GM20000 (cell line): ENCODE results near the gene FRMD5.
"Not testable (repeated sequence)": the region's sequence is repeated elsewhere in the genome, so short reads cannot be mapped to it uniquely, and the experiment has no call there.

ENCODE experiments used
- DNase-seq: peaks from one replicate; pipeline ENCODE4 v3.0.0; 2012; ENCODE audit warnings: low spot score
- TF ChIP-seq, protein P1 (sequence below): IDR thresholded peaks from 2 replicates; pipeline ENCODE4 v1.5.1; 2012; ENCODE audit warnings: mild to moderate bottlenecking, control low read depth; ENCODE audit errors: extremely low read depth, missing control alignments

The FRMD5 gene

DNA sequence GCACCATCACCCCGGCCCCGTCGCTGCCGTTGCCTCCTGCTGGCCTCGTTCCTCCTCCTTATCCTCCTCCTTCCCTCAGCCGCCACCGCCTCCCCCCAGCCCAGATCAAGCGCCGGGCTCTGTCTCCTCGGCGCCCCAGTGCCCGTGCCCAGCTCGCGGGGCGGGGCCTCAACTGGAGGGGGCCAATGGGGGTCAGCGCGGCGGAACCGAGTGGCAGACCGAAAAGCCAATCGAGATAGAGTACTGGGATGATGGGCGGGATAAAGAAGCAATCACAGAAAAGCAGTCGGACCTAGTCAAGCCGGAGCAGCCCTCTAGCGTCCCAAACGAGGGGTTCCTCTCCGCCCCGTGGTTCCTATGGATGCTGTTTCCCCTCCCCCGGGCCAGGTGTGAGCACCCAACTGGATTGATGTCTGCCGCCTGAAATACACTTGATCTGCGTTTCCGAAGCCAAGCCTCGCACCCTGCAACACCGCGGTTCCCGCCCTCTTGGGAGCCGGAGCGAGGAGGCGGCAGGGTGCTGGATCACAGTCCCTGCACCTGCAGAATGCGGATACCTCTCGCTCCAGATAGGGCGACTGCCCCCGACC, at the start of gene FRMD5:
FRMD5 (minus strand) TSS at position 121 of the 590 bp plus-strand sequence.
- TF ChIP-seq, protein P1, sequence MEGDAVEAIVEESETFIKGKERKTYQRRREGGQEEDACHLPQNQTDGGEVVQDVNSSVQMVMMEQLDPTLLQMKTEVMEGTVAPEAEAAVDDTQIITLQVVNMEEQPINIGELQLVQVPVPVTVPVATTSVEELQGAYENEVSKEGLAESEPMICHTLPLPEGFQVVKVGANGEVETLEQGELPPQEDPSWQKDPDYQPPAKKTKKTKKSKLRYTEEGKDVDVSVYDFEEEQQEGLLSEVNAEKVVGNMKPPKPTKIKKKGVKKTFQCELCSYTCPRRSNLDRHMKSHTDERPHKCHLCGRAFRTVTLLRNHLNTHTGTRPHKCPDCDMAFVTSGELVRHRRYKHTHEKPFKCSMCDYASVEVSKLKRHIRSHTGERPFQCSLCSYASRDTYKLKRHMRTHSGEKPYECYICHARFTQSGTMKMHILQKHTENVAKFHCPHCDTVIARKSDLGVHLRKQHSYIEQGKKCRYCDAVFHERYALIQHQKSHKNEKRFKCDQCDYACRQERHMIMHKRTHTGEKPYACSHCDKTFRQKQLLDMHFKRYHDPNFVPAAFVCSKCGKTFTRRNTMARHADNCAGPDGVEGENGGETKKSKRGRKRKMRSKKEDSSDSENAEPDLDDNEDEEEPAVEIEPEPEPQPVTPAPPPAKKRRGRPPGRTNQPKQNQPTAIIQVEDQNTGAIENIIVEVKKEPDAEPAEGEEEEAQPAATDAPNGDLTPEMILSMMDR = no peak
- peak; percentile 95 for DNase-seq

DNA sequence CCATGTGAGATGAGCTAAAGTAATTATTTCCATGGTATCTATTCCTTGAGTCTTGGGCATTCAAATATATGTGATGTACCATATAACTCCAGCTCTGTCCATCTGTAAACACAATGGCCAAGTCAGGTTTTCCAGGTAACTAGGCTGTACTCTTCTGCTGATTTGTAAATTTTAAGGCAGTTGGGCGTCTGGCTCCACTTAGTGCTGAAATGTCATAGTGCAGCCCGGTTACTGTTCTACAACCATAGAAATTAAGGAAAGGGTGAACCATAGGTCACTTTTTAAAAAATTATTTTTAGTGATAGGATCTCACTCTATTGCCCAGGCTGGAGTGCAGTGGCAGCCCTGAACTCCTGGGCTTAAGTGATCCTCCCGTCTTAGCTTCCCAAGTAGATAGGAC, 48.8 kb upstream of the FRMD5 start:
- TF ChIP-seq, protein P1 = no peak
- no peak for DNase-seq

DNA sequence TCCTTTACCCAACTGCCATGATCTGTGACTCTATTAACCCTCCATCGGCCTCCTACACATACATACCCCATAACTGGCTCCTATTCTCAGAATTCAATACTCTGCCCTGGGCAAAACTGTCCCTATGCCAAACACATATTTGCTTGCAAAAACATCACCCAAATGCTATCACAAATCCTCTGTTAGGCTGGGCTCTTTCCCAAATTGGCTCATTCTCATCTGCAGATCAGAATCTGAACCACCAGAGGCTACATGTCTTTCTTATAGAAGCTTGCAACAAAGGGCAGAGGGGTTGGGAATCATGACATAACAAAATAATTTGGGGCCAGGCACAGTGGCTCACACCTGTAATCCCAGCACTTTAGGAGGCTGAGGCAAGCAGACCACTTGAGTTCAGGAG, 48.1 kb upstream of the FRMD5 start:
- DNase-seq = no peak
- TF ChIP-seq, protein P1 = no peak

DNA sequence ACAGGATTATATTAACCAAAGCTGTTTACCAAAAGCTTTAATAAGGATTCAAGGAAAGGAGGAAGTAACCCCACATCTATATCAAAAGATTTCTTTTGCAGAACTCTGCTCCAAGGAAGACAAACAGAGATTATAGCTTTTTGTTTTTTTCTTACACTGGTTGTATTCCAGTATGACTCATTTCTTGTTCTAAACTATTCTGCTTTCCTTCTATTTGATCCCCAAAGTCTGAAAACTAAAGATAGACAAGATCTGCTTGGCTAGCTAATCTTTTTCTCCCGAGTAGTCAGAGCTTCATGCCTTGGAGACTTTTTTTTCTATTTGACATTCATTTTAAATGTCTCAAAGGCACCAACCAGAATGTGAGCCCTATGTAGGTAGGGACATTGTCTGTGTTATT, 36.8 kb upstream of the FRMD5 start:
- DNase-seq = no peak
- TF ChIP-seq, protein P1 = no peak

DNA sequence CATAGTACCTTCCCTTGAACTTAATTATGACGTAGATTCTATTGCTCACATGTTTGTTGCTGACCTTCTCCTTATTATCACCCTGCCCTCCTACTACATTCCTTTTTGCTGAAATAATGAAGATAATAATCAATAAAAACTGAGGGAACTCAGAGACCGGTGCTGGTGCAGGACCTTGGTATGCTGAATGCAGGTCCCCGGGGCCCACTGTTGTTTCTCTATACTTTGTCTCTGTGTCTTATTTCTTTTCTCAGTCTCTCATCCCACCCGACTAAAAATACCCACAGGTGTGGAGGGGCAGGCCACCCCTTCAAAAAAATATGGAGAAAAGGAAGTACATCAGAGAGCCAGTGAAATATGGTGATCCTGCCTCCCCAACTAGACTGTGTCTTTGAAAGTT, 34.2 kb upstream of the FRMD5 start:
- DNase-seq = not testable (repeated sequence)

DNA sequence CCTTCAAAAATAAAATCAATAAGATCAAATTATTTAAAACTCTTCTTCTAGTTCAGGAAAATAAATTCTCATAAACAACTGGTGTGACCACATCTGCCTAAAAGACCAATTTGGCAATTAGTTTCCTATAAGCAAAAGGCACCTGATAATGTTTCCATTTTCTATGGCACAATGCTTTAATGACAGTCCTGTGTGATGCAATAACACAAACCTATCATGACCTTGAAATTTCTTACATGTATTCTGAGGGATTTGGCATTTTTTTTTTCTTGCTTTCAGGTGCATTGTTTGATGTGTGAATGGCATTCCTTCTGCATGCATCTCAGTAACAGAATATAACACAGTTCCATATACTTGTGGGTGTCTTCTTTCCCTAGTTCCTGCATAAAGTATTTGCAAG, 32.5 kb upstream of the FRMD5 start:
- DNase-seq = no peak
- TF ChIP-seq, protein P1 = no peak

DNA sequence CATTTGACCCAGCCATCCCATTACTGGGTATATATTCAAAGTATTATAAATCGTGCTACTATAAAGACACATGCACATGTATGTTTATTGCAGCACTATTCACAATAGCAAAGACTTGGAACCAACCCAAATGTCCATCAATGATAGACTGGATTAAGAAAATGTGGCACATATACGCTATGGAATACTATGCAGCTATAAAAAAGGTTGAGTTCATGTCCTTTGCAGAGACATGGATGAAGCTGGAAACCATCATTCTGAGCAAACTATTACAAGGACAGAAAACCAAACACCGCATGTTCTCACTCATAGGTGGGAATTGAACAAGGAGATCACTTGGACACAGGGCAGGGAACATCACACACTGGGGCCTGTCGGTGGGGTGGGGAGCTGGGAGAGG, 31.9 kb upstream of the FRMD5 start:
- not testable (repeated sequence) for DNase-seq

DNA sequence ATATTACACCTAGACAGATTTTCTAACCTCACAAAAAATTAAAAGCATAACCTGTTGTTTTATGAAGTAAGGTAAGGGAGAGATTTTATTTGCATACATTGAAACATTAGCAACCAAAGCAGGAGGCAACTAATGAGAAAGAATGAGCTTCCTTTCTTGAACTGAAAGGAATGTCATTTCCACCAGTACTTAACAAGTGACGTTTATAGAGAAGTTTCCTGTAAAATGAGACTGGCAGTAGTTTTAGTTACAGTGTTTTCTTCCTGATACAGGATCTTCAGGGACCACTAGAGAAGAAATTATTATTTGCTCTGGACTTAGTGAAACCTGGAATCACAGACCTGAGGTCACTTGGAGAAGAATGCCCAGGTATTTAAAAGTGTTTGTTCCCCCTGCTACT, 27.4 kb upstream of the FRMD5 start:
- TF ChIP-seq, protein P1 = no peak
- no peak for DNase-seq
